Kidney epithelial cell (primary cell): ENCODE results near the gene LGALS7. TPM values are rescaled to one million over a fixed set of nuclear protein-coding genes. Genes with fewer than 3 reads are reported as not detected.

Source experiments
- DNase-seq: peaks from one replicate; pipeline ENCODE4 v3.0.0-alpha.2; 2010; ENCODE audit warnings: low read depth
- H3K27me3 ChIP-seq: 2 replicates; pipeline ENCODE4 v1.6.0; 2011; ENCODE audit warnings: low read length; ENCODE audit not compliant: control insufficient read depth, insufficient read depth
- H3K36me3 ChIP-seq: 2 replicates; pipeline ENCODE4 v1.5.1; 2011; ENCODE audit warnings: low read length; ENCODE audit not compliant: control insufficient read depth, insufficient read depth
- H3K4me3 ChIP-seq: 2 replicates; pipeline ENCODE4 v1.5.1; 2011; ENCODE audit warnings: low read depth, mild to moderate bottlenecking, control low read depth, low read length
- total RNA-seq: library from RNA; depleted of rRNA; stranded (reverse); fragments of >200 nt; gene quantifications from 2 replicates; pipeline ENCODE4 v1.2.3, GENCODE V29; 2015
- TF ChIP-seq, protein P1 (sequence below): IDR thresholded peaks from 2 replicates; pipeline ENCODE4 v1.5.1; 2011; ENCODE audit warnings: mild to moderate bottlenecking, moderate library complexity, low read length, control low read depth, inconsistent platforms; ENCODE audit not compliant: insufficient read depth, poor library complexity, severe bottlenecking

The LGALS7 gene
- total RNA-seq, 1 donor from 2014 or later: not detected

DNA sequence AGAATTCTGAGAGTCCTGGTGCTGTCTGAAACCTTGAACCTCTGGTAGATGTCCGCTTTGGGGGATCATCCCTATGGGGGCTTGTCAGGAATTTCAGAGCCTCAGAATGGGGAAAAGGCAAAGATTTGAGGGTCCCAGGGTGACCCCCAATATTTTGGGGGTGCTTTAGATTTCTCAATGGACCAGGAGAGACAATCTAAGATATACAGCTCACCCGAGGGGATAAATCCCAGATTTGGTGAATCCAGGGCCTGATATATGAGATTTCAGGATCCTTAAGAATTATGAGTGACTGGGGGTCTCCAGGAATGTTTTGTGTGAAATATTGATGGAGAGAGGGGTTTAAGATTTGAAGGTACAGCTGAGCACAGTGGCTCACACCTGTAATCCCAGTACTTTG is 32.4 kb downstream of the LGALS7 start:
- TF ChIP-seq, protein P1, sequence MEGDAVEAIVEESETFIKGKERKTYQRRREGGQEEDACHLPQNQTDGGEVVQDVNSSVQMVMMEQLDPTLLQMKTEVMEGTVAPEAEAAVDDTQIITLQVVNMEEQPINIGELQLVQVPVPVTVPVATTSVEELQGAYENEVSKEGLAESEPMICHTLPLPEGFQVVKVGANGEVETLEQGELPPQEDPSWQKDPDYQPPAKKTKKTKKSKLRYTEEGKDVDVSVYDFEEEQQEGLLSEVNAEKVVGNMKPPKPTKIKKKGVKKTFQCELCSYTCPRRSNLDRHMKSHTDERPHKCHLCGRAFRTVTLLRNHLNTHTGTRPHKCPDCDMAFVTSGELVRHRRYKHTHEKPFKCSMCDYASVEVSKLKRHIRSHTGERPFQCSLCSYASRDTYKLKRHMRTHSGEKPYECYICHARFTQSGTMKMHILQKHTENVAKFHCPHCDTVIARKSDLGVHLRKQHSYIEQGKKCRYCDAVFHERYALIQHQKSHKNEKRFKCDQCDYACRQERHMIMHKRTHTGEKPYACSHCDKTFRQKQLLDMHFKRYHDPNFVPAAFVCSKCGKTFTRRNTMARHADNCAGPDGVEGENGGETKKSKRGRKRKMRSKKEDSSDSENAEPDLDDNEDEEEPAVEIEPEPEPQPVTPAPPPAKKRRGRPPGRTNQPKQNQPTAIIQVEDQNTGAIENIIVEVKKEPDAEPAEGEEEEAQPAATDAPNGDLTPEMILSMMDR: no peak
- no peak for DNase-seq
- H3K27me3 ChIP-seq: peaks cover 2% of the 10 kb centered on the region
- H3K36me3 ChIP-seq: no peaks in the 10 kb centered on the region
- no peak overlapping the region for H3K4me3 ChIP-seq

DNA sequence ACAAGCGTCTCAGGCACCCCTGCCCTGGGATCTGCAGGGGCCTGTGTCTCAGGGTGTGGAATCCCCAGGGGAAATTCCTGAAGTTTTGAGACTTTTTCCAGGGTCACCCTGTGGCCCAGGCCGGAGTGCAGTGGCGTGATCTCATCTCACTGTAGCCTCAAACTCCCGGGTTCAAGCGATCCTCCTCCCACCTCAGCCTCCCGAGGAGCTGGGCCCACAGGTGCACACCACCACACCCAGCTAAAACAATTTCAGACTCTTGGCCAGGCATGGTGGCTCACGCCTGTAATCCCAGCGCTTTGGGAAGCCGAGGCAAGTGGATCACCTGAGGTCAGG is 33.1 kb downstream of the LGALS7 start:
- no peak for DNase-seq
- no peak overlapping the region for H3K4me3 ChIP-seq
- TF ChIP-seq, protein P1: no peak
- H3K36me3 ChIP-seq: no peaks in the 10 kb centered on the region
- peaks cover 2% of the 10 kb centered on the region for H3K27me3 ChIP-seq

DNA sequence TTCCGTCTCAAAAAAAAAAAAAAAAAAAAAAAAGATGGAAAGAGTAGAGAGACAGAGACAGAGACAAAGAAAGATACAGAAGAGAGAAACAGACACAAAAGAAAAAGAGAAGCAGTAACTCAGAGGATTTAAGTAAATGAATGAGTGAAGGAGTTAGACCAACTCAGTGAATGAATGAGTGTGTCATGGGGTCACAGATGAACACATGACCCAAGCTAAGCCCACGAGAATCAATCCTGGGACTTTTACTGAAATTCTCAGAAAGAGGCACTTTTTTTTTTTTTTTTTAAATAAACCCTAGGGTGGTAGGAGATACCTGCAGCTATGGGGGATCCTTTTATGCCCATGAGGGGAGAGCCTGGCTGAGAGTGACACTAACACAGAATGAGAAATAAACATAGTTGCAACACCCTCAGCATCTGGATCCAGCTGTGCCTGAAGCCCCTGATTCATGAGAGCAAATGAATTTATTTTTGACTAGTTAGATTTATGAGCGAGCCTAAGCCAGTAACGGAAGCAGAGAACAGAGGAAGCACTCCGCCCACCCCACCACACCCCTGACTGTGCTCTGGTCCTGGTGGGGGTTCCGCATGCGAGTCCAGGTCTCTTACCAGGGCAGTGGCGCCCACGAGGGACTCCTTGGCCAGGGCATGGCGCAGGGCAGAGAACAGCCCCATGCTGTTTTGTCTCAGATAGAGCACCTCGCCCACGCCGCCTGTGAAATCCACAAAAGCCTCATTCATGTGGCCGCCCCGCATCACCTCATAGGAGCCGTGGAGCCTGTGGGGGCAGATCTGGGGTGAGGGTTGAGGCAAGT is 33.7 kb downstream of the LGALS7 start:
- no peak for DNase-seq

DNA sequence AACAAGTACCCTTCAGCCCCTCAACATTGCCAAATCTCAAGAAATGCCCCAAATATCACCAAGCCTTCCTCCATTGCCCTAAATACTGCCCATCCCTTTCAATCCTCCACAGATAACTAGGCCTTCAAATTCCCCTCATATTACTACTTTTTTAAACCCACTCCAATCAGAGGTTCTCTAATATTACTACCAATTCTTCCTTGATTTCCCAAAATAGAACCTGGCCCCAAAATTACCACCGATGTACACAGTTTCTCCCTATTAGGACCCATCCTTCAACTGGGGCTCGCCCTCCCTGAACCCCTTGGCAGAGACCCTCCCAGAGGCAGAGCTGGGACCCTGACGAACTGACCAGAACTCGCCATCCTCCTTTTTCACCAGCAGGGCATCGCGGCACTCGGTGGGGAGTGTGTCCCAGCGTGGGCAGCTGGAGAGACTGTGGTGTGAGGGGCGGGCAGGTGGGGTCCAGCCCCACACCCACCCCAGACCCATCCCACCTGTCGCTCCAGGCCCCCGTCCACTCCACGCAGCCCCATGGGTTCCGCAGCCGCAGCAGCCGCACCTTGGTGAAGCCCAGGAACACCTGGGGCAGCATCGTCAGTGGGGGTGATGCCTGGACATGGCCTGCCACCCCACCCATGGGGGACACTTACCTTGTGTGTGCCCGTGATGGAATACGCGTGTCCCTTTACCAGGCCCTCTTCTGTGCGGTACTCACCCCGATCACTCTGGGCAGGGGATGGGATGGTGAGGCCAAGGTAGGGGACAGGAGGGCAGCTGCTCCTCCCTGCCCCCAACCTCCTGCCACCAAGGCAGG is 35.2 kb downstream of the LGALS7 start:
- Histone ChIP-seq H3K27me3 (peaks cover 2% of the 10 kb centered on the region), H3K4me3 (no peak overlapping the region), H3K36me3 (no peaks in the 10 kb centered on the region)
- TF ChIP-seq, protein P1: no peak
- no peak for DNase-seq

More for the DNA sequence above, 33.7 kb downstream of the LGALS7 start:
- no peaks in the 10 kb centered on the region for H3K36me3 ChIP-seq
- H3K4me3 ChIP-seq: no peak overlapping the region
- TF ChIP-seq, protein P1: no peak
- peaks cover 2% of the 10 kb centered on the region for H3K27me3 ChIP-seq

DNA sequence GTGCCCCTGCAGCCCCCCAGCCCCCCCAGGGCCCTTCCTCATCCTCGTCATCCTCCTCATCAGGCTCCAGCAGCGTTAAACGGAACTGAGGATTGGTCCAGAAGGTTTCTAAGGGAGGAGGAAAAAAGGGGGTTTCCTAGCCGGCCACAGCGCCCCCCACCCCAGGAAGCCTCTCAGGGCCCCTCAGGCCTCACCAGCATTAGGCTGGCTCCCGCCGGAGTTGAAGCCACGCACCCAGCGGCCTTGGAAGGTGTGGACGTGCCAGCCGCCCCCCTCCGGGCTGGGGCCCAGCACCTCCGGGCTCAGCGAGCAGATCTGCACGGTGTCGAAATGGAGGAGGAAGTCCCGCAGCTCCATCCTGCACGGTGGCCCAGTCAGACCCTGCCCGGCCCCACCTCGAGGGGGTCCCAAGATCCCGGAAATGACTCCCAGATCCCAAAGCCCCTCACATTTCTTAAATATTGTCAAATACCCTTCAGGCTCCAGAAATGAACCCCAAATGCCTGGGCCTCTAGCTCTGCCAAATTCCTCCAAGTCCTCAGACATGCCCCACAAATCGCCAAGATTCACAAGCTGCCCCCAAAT is 35.9 kb downstream of the LGALS7 start:
- Histone ChIP-seq H3K4me3 (no peak overlapping the region), H3K36me3 (no peaks in the 10 kb centered on the region), H3K27me3 (peaks cover 2% of the 10 kb centered on the region)
- TF ChIP-seq, protein P1: no peak
- no peak for DNase-seq
